ENCODE measurements around the gene FNBP1L.

The FNBP1L gene

GRCh38 chr1:93483606-93484005, 35.7 kb downstream of the FNBP1L start:
- no peak for DNase-seq (ENCODE audit: extremely low read depth in 1 of 2, low read depth in 1 of 2)

- DNase-seq (ENCODE audit: extremely low read depth in 1 of 2, low read depth in 1 of 2): no peak
These were observed 40.3 kb downstream of the FNBP1L start for GRCh38 chr1:93488207-93488606.

- DNase-seq (ENCODE audit: extremely low read depth in 1 of 2, low read depth in 1 of 2): no peak
These were observed 41.8 kb downstream of the FNBP1L start for GRCh38 chr1:93489756-93490155.

- no peak for DNase-seq (ENCODE audit: extremely low read depth in 1 of 2, low read depth in 1 of 2)
These were observed 42.4 kb downstream of the FNBP1L start for GRCh38 chr1:93490357-93490756.

GRCh38 chr1:93495911-93496310, 48.0 kb downstream of the FNBP1L start:
- no peak for DNase-seq (ENCODE audit: extremely low read depth in 1 of 2, low read depth in 1 of 2)

GRCh38 chr1:93496520-93496919, 48.6 kb downstream of the FNBP1L start:
- DNase-seq (ENCODE audit: extremely low read depth in 1 of 2, low read depth in 1 of 2): no peak

- DNase-seq (ENCODE audit: extremely low read depth in 1 of 2, low read depth in 1 of 2): no peak
These were observed 51.2 kb downstream of the FNBP1L start for GRCh38 chr1:93499075-93499474.

GRCh38 chr1:93499533-93499932, 51.6 kb downstream of the FNBP1L start:
- DNase-seq (ENCODE audit: extremely low read depth in 1 of 2, low read depth in 1 of 2): no peak

GRCh38 chr1:93500275-93500674, 52.4 kb downstream of the FNBP1L start:
- no peak for DNase-seq (ENCODE audit: extremely low read depth in 1 of 2, low read depth in 1 of 2)

- no peak for DNase-seq (ENCODE audit: extremely low read depth in 1 of 2, low read depth in 1 of 2)
These were observed 53.5 kb downstream of the FNBP1L start for GRCh38 chr1:93501399-93501798.

- no peak for DNase-seq (ENCODE audit: extremely low read depth in 1 of 2, low read depth in 1 of 2)
These were observed 54.0 kb downstream of the FNBP1L start for GRCh38 chr1:93501829-93502369.

- no peak for DNase-seq (ENCODE audit: extremely low read depth in 1 of 2, low read depth in 1 of 2)
These were observed 54.7 kb downstream of the FNBP1L start for GRCh38 chr1:93502571-93502970.

- no peak for DNase-seq (ENCODE audit: extremely low read depth in 1 of 2, low read depth in 1 of 2)
These were observed 55.2 kb downstream of the FNBP1L start for GRCh38 chr1:93503163-93503562.

- no peak for DNase-seq (ENCODE audit: extremely low read depth in 1 of 2, low read depth in 1 of 2)
These were observed 55.9 kb downstream of the FNBP1L start for GRCh38 chr1:93503816-93504215.

- DNase-seq (ENCODE audit: extremely low read depth in 1 of 2, low read depth in 1 of 2): no peak
These were observed 56.5 kb downstream of the FNBP1L start for GRCh38 chr1:93504247-93505033.

GRCh38 chr1:93506126-93506525, 58.2 kb downstream of the FNBP1L start:
- DNase-seq (ENCODE audit: extremely low read depth in 1 of 2, low read depth in 1 of 2): no peak

- no peak for DNase-seq (ENCODE audit: extremely low read depth in 1 of 2, low read depth in 1 of 2)
These were observed 68.2 kb downstream of the FNBP1L start for GRCh38 chr1:93516164-93516563.

- no peak for DNase-seq (ENCODE audit: extremely low read depth in 1 of 2, low read depth in 1 of 2)
These were observed 70.6 kb downstream of the FNBP1L start for GRCh38 chr1:93518516-93518915.

GRCh38 chr1:93519199-93519829, 71.4 kb downstream of the FNBP1L start:
- DNase-seq (ENCODE audit: extremely low read depth in 1 of 2, low read depth in 1 of 2): no peak

GRCh38 chr1:93521618-93522017, 73.7 kb downstream of the FNBP1L start:
- no peak for DNase-seq (ENCODE audit: extremely low read depth in 1 of 2, low read depth in 1 of 2)

GRCh38 chr1:93522721-93523120, 74.8 kb downstream of the FNBP1L start:
- no peak for DNase-seq (ENCODE audit: extremely low read depth in 1 of 2, low read depth in 1 of 2)

GRCh38 chr1:93525431-93525830, 77.5 kb downstream of the FNBP1L start:
- DNase-seq (ENCODE audit: extremely low read depth in 1 of 2, low read depth in 1 of 2): no peak
